ENCODE data around the gene IRGC.
"Not testable (repeated sequence)": the region's sequence is repeated elsewhere in the genome, so short reads cannot be mapped to it uniquely, and the experiment has no call there.

Gene IRGC, protein sequence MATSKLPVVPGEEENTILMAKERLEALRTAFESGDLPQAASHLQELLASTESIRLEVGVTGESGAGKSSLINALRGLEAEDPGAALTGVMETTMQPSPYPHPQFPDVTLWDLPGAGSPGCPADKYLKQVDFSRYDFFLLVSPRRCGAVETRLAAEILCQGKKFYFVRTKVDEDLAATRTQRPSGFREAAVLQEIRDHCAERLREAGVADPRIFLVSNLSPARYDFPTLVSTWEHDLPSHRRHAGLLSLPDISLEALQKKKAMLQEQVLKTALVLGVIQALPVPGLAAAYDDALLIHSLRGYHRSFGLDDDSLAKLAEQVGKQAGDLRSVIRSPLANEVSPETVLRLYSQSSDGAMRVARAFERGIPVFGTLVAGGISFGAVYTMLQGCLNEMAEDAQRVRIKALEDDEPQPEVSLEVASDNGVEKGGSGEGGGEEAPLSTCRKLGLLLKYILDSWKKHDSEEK

DNA sequence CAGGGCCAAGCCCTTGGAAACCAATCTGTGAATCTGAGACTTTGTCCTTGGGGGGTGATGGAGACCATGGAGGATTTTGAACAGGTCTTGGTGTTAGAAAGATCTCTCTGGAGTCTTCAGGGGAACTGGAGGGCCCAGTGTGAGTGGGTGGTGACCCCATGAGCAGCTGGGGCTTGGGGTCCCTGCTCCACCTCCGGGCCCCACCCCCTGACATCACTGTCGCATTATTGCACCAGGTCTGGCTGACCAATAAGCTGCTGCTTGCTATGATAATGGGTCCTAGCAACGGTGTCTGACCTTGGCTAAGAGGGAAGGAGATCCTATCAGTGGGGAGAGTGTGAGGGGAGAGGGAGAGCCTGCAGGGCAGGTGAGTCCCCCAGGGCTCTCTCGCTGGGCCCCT, at the start of gene IRGC:
Gene IRGC, plus strand, starts transcription at position 301 of the 400 bp plus-strand sequence. CDS start 2,483 bp downstream, outside the sequence.
- DNase-seq (ENCODE audit: low read depth in 2 of 2): no peak

DNA sequence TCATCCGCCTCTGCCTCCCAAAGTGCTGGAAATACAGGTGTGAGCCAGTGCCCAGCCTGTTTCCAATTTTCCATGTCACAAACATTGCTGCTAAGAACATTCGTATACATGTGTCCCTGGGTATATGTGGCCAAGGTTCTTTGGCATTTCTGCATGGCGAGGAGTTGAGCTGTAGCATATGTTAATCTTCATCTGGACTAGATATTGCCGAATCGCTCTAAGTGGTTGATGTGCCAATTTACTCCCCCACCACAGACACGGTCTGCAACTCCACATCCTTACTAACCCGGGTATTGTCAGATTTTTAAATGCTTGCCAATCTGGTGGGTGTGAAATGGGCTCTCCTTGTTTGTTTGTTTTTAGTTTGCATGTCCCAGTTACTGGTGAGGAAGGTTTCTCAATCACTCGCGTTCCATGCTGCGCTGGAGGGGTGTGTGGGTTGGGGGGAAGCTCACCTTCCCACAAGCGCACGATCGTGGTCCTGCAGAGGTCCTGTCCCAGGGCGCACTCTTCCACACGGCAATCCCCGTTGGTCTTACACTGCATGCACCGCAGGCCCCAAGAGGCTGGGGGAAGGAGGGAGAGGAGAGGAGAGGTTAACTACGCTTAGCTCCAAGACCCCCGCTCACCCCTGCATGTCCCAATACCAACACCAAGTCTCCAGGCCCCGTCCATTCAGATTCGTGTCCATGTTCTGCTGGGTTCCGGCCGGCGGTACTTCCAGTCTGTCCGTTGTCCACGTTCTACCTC, 48.6 kb upstream of the IRGC start:
- no peak for DNase-seq (ENCODE audit: low read depth in 2 of 2)

DNA sequence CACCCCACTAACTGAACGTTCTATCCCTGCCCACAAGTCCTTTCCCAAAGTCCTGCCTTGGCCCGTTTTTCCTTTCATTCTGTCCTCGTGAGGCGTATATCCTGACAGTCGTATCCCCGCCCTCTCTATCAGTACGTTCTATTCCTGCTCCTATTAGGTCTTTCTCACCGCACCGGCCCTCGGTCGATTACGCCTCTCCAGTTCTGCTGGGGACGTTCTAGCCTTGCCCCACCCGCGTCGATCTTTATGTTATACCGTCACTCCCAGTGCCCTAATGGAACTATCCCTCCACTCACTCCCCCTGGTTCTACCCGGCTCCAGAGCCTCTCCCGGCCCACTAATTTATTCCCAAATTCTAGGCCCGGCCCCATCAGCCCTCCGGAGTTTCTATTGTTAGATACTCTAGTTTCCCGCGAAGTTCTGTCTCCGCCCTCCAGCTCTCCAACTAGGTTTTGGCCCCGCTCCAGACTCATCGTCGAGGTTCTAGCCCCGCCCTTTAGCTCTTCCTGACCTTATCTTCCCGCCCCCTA, 47.9 kb upstream of the IRGC start:
- DNase-seq (ENCODE audit: low read depth in 2 of 2): peak in 1 of 2 donors; percentile 97

DNA sequence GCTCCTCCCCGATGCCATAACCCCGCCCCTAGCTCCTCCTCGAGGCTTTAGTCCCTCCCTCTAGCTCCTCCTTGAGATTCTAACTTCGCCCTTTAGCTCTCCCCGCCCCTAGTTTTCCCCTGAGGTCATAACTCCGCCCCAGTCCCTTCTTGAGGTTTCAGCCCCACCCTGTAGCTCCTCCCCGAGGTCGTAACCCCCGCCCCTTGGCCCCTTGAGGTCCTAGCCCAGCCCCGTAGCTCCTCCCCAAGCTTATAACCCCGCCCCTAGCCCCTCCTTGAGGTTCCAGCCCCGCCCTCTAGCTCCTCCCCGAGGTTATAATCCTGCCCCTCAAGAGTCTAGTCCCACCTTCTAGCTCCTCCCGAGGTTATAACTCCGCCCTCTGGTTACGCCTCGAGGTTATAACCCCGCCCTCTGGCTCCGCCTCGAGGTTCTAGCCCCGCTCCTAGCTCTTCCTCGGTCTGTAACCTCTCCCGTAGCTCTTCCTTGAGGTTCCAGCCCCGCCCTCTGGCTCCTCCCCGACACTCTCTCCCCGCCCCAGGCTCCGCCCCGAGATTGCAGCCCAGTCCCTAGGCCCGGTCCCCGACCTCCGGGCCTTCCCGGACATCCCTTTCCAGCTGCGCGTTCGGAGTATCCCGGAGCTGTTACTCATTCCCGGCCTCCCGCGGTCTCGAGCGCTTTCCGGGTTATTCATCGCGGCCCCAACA, 47.3 kb upstream of the IRGC start:
- peak; percentile 94 to 99 for DNase-seq (ENCODE audit: low read depth in 2 of 2)

DNA sequence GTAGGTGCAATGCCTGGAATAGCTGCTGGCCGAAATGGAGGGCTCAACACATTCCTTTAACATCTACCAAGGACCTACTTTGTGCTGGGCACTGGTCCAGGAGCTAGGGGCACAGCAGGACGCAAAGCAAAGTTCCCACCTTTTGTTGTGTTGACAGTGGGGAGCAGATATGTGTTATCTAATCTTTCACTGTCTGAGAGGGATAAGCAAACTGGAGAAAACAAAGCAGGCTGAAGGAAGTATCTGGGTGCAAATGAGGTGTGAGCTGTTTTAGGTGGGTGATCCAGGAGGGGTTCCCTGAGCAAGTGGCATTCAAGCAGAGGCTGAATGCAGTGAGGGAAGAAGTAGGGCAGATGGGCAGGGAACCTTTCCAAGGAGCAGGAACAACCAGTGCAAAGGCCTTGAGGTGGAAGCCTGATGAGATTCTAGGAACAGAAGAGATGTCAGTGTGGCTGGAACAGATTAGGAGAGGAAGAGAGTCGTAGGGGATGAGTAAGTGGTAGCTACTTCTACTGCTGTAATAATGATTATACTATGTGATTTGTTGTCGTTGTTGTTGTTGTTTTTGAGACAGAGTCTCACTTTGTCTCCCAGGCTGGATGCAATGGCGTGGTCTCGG, 43.7 kb upstream of the IRGC start:
- DNase-seq (ENCODE audit: low read depth in 2 of 2): no peak

DNA sequence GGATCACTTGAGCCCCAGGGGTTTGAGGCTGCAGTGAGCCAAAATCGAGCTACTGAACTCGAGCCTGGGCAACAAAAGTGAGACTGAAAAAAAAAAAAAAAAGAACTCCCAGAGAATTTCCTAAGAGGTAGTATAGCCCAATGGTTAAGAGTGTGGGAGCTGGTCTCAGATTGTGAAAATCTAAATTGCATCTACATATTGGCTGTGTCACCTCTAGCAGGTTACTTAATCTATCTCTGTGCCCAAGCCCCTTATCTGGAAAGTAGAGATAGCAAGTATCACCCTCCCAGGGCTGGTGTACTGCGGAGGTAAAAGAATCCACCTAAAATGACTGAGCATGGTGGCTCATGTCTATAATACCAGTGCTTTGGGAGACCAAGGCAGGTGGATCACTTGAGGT, 42.2 kb upstream of the IRGC start:
- no peak for DNase-seq (ENCODE audit: low read depth in 2 of 2)

DNA sequence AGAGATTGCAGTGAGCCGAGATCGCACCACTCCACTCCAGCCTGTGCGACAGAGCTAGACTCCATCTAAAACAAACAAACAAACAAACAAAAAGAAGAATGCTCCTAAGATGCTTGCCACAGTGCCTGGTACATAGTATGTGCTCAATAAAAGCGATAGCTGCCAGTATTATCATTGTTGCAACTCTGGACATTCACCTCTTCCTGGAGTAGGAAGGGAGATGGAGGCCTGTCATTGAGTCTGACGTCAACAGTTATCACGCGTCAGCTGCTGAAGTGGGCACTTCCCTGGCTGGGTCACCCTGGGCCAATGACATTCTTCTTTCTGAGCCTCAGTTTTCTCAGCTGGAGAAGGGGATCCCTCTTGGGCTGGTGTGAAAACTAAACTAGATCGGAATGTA, 41.7 kb upstream of the IRGC start:
- no peak for DNase-seq (ENCODE audit: low read depth in 2 of 2)

DNA sequence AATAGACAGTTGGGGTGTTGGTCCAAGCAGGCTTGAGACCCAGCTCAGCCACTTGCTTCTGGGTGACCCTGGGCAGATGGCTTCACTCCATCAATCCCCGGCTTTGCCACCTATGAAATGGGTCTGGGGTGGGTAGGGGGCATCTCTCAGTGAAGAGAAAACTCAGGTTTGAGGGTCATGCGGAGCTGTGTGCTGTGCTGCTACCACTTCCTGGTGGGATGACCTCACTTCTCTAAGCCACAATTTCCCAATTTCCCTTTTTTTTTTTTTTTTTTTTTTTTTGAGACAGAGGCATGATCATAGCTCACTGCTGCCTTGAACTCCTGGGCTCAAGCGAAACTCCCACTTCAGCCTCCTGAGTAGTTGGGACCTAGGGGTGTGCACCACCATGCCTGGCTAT, 41.3 kb upstream of the IRGC start:
- DNase-seq (ENCODE audit: low read depth in 2 of 2): no peak

DNA sequence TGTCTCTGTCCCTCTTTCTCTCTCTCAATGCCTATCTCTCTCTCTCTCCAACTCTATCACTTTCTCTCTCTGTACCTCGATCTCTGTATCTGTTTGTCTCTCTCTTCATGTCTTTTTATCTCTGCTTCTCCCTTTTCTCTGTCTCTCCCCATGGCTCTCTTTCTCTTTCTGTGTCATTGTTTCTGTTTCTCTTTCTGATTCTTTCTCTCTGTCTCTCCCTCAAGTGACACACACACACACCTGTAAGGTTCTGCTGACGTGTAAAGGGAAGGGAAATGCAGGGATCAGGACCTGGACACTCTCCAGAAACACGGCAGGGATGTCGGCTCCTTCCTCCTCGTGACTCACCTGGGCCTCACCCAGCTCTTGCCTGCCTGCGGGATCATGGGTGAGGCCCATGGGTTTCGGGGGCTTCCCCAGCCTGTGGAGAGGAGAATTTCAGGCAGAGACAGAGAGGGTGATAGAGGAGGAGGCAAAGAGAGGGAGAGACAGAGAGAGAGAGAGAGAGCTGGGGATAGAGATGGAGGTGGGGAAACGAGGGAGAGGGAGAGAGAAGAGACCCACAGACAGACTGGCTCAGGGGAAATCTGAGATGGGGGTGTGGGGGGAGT, 40.5 kb upstream of the IRGC start:
- DNase-seq (ENCODE audit: low read depth in 2 of 2): no peak

DNA sequence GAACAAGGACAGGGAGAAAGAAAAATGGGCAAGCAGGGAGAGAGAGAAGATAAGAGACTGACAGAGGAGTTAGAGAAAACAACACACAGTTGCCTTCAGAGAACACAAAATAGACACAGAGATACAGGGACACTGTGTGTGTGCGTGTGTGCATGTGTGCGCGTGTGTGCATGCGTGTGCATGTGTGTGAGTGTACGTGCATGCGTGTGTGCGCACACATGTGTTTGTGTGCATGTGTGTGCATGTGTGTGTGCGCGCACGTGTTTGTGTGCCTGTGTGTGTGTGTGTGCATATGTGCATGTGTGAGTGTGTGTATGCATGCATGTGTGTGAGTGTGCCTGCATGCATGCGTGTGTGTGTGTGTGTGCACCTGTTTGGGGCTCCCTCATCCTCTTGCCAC, 40.0 kb upstream of the IRGC start:
- no peak for DNase-seq (ENCODE audit: low read depth in 2 of 2)

DNA sequence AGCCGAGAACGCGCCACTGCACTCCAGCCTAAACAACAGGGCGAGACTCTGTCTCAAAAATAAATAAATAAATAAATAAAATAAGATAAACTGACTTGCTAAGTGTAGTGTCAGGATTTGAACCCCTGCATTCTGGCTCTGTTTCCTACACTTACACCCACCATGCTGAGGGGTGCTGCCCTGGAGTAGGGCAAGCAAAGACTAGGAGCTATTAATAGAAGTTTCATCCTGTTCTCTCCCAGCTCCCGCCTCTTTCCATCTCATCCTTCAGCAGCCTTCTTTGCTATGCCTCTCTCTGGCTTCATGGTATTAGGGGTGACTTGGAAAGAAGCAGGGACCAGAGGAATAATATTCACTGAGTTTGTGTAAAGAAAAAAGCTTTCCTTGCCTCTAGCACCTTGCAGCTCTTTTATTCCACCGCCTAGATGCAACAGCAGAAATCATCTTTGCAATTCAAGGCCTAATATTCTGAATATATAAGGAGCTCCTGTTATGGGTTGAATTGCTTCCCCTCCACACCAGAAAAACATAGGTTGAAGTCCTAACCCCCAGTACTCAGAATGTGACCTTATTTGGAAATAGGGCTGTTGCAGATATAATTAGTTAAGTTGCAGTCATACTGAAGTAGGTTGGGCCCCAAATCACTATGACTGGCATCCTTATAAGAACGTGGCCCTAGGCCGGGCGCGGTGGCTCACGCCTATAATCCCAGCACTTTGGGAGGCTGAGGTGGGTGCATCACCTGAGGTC, 37.2 kb upstream of the IRGC start:
- no peak for DNase-seq (ENCODE audit: low read depth in 2 of 2)

DNA sequence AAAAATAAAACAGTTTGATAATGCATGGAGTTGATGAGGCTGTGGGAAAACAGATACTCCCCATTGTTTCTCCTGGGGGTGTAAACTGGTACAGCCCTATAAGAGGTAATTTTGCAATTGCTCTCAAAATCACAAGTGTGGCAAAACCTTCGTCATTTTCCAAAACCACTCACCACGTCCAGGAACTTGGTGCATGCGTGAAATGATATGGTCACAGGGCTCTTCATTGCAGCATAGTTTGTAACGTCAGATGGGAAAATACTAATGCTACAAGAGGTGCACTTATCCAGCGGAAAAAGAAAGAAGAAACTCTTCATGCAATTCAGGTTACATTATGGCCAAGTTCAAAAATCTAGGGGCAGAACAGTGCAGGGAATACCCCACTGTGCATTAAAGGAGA, 34.1 kb upstream of the IRGC start:
- no peak for DNase-seq (ENCODE audit: low read depth in 2 of 2)

DNA sequence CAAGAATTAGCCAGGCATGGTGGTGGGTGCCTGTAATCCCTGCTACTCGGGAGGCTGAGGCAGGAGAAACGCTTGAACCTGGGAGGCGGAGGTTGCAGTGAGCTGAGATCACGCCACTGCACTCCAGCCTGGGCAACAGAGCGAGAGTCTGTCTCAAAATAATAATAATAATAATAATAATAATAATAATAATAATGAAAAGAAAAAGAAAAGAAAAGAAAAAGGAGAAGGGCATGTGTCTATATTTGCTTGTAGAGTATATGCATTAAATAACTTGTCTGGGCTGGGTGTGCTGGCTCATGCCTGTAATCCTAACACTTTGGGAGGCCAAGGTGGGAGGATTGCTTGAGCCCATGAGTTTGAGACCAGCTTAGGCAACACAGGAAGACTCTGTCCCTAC, 33.6 kb upstream of the IRGC start:
- not testable (repeated sequence) for DNase-seq (ENCODE audit: low read depth in 2 of 2)

DNA sequence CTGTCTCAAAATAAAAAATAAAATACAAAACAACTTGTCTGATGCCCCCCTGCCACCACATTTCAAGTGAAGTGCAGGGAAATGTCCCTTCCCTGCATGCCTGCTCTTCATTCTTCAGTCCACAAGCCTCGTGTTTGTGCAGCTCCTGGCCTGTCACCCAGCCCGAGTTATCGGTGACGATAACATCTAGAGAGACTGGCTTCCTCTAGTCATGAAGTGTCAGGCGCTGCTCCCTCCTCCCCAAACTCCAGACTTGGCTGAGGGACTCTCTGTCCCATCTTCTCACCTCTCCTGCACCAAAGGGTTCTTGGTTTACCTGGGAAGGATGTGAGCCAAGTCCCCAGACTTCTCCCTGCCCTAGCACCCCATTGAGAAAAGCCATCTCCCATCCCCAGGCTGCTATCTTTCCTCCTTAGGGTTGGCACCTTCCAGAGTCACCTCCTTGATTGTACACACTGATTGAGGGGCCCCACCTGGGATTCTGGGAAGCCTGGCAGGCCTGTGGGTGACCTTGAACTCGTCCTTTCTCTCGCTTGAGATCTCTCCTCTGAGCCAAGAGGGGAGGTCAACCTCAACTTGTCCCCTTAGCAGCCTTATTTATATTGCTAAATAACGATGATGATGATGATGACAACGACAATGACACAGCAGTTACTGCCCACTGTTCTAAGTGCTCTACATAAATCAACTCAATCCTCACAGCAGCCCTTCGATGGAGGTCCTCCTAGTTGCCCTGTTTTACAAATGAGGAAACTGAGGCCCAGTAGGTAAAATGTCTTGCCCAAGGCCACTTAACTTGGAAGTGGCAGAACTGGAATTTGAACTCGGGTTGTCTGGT, 32.8 kb upstream of the IRGC start:
- DNase-seq (ENCODE audit: low read depth in 2 of 2): no peak

DNA sequence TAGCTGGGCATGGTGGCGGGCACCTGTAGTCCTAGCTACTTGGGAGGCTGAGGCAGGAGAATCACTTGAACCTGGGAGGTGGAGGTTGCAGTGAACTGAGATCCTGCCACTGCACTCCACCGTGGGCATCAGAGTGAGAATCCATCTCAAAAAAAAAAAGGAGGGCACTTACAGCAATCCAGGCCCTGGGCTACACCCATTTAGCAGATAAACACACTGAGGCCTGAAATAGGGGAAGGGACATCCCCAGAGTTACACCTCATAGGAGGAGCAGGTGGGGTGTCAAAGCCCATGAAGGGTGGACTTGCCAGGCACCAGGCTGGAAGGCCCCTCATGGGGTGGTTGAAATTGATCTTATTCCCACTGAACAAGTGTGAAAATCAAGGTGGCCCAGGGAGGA, 32.0 kb upstream of the IRGC start:
- no peak for DNase-seq (ENCODE audit: low read depth in 2 of 2)

DNA sequence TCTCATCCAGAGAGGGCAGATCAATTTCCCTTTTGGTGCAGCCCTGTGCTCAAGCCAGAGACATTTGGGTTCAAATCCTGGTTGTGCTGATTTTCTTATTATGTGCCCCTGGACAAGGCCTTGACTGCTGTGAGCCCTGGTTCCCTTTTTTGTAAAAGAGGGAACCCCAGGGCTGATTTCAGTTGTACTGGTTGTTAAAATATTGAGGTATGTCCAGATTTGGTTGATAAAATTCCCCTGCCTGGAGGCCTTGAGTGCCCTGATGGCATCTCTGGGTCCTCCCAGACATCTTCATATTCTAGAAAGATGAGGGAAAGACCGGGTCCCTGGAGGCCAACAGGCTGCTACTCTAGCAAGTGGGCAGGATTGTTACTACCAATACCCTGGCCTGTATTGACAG, 31.6 kb upstream of the IRGC start:
- DNase-seq (ENCODE audit: low read depth in 2 of 2): no peak

DNA sequence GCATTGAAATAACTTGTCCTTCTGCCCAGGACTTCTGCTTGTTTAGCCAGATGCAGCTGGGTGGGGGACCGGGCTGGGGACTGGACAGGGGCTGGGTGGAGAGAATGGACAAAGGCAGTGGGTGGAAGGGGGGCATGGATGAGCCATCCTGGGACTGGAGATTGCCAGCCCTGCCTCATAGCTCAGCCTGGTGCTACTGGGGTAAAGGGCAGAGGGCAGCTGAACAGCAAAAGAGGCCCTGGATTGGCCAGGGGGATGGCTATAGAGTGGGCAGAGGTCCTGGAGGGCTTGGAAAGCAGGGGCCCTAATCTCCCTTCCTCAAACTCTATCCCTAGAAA, 28.2 kb upstream of the IRGC start:
- DNase-seq (ENCODE audit: low read depth in 2 of 2): no peak

DNA sequence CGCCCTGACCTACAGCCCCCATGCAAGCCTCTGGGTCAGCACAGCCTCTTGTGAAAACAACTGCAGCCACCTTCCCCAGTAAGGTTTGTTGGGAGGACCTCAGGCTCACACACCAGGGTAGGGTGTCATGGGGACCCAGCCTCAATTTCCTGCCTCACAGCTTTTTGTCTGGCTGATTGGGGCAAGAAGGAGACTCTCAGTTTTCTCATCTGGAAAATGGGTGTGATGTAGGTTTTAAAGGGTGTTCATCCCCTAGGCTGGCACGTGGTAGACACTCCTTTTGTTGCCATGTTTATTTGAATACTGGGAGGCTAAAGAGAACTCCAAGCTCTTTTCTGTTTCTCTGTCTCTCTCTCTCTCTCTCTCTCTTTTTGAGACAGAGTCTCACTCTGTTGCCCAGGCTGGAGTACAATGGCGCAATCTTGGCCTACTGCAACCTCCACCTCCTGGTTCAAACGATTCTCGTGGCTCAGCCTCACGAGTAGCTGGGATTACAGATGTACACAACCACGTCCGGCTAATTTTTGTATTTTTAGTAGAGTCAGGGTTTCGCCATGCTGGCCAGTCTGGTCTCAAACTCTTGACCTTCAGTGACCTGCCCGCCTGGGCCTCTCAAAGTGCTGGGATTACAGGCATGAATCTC, 27.7 kb upstream of the IRGC start:
- no peak for DNase-seq (ENCODE audit: low read depth in 2 of 2)

DNA sequence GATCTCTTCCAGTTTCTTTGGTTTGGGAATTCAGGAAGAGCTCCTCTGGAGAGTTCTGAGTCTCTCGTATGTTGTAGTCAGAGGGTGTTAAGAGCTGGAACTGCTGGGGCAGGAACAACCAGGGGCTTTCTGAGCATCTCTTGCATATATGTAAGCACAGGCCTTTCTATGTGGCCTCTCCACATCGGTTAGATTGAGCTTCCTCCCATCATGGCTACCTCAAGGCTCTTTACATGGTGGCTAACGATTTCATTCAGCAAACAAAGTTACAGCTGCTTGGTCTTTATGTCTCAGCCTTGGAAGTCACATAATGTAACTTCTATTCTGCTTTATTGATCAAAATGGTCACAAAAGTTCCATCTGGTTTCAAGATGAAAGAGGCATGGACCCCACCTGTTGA, 25.4 kb upstream of the IRGC start:
- DNase-seq (ENCODE audit: low read depth in 2 of 2): no peak
